ENCODE results near the gene UNC5B.
"Not testable (repeated sequence)": the region's sequence is repeated elsewhere in the genome, so short reads cannot be mapped to it uniquely, and the experiment has no call there.

The UNC5B gene

GRCh38 chr10:71209731-71210541 is 2.4 kb upstream of the UNC5B start:
- no peak for DNase-seq (ENCODE audit: low spot score)

DNA sequence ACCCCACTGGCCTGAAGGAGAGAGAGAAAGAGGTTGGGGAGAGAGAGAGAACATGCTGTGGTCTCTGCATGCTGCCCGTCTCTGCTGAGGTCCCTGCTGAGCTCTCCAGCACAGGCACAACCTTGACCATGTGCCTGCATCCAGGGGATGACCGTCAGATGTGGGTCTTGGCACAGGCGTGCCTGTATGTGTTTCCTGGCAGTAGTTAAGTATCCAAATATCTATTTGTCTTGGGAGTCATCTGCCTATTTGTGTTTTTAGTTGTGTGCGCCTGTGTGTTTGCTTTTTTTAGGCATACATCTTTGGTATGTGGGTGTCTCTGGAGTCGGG is 1.9 kb upstream of the UNC5B start:
- no peak for DNase-seq (ENCODE audit: low spot score)

DNA sequence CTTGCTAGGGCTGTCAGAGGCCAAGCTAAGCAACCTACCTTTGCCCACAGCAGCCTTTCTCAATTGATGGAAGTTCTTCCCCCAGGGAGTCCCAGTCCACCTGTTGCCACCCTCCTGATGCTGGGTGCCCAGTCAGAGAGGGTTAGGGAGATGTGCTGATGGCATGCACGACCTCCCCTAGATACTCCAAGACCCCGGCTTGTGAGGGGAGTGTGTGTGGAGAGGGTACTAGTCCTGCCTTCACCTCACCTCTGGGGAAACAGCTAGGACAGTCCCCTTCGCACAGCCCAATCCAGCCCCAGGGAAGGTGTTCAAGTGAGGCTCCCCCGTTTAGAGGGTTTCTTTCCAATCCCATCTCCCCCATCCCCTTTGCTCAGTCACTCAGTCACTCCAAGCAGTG is 1.3 kb upstream of the UNC5B start:
- no peak for DNase-seq (ENCODE audit: low spot score)

DNA sequence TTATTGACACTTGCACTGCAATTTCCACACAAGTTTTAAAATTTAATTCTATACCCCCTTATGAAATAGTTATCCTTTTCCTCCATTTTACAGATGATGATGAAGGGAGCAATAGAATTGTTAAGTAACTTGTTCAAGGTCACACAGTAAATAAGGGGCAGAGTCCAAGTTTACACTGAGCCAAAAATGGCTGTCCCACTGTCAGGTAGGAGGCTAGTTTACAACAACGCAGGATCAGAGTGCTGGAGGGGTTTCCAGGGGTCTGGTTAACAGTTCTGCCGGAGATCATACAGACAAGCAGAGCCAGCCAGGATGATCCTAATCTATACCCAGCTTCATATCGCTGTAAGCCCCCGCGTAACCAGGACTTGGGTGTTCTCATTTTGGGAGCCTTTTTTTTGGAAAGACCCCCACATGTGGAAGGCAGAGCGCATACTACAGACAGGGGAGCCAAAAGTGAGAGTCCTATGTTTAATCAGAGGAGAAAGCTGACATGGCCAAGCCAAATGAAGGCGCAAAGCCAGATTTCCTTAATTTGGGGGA is 524 bp upstream of the UNC5B start:
- no peak for DNase-seq (ENCODE audit: low spot score)

- peak; percentile 45 for DNase-seq (ENCODE audit: low spot score)
These were observed 804 bp downstream of the UNC5B start for GRCh38 chr10:71213127-71213621.

DNA sequence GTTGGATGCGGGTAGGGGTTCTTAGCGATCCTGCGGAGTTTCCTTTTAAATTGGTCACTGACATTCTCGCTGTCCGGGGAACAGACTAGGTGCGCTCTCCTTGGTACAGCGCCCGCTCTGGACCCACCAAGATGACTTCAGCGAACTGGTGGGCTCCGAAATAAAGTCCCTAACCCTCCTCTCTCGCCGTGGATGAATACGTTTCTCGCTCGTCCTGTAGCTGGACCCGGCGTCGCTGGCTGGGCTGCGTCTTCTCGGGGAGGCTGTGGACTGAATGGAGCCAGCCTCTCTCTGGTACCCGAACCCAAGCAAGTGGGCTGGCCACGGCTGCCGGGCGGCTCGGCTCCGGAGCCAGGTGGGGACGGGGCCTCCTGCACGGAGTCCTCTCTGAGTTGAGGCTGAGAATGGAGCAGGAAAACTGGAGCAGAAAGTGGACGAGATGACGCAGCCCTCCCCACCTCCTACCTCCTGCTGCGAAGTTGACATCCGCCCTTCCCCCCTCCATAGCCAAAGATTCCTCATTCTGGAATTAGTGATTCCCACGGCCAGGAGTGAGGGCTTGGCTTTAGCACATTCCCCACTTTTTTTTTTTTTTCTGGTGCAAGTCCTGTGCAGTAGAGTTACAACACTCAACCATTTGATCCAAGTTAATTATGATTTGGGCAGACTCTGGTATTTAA is 1.5 kb downstream of the UNC5B start:
- DNase-seq (ENCODE audit: low spot score): peak; percentile 81

- no peak for DNase-seq (ENCODE audit: low spot score)
These were observed 2.5 kb downstream of the UNC5B start for GRCh38 chr10:71214641-71215559.

GRCh38 chr10:71216363-71216695 is 4.0 kb downstream of the UNC5B start:
- DNase-seq (ENCODE audit: low spot score): no peak

- DNase-seq (ENCODE audit: low spot score): no peak
These were observed 4.4 kb downstream of the UNC5B start for GRCh38 chr10:71216751-71217265.

- DNase-seq (ENCODE audit: low spot score): no peak
These were observed 5.1 kb downstream of the UNC5B start for GRCh38 chr10:71217266-71218045.

DNA sequence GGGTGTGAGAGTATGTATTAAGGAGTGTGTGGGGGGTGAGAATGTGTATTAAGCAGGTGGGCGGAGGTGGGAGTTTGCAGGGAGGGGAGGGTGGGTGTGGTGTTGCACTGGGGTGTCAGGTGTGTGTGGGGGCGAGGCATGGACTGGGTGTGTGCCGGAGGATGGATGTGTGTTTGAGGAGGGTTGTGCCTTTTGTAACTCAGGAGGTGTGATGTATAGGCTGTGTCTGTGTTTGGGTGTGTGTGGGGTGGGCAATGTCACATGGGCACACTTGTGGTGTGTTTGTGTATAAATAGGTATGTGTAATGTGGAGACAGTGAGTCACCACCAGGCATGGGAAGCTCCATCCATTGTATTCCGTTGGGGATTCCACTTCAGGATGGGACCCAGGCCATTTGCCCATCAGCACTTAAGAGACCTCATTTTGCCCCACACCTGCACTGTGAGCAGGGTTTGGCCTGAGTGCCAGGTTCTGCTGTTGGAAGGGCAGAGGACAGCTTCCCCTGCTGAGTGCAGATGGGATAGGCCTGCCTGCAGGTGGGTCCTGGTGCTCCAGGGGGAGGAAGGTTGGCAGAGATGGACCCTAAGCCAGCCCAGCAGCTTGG is 5.8 kb downstream of the UNC5B start:
- DNase-seq (ENCODE audit: low spot score): peak; percentile 46

DNA sequence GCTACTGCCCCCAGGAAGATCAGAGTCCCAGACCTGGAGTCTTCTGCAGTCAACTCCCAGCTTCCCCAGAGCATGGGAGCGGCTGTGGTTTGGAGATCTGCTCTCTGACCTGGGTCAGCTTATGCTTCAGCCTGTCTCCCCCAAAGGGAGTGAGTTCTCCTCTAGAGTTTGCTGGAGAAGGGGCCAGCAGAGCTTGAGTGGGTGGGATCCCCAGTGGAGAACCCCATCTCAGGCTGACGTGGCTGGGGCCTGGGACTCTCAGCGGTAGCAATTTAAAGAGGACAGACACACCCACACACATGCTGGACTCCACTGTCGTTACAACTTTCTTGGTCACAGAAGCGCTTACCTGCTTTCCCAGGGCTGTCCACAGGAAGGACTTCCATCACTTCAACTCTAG is 6.3 kb downstream of the UNC5B start:
- no peak for DNase-seq (ENCODE audit: low spot score)

DNA sequence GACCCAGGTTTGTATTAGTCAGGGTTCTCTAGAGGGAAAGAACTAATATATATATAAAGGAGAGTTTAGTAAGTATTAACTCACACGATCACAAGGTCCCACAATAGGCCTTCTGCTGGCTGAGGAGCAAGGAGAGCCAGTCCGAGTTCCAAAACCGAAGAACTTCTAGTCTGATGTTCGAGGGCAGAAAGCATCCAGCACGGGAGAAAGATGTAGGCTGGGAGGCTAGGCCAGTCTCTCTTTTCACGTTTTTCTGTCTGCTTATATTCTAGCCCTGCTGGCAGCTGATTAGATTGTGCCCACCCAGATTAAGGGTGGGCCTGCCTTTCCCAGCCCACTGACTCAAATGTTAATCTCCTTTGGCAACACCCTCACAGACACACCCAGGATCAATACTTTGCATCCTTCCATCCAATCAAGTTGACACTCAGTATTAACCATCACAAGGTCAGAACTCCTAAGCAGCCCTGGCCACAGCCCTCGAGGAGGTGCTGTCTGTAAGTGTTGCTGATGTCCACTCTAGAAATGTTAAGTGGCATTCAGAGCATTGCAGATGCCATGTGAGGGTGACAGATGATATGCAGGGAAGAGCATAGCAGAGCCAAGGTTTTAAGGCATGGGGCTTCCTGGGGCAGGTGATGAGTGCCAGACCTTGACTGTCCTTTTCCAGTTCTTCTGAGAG is 7.0 kb downstream of the UNC5B start:
- DNase-seq (ENCODE audit: low spot score): not testable (repeated sequence)

DNA sequence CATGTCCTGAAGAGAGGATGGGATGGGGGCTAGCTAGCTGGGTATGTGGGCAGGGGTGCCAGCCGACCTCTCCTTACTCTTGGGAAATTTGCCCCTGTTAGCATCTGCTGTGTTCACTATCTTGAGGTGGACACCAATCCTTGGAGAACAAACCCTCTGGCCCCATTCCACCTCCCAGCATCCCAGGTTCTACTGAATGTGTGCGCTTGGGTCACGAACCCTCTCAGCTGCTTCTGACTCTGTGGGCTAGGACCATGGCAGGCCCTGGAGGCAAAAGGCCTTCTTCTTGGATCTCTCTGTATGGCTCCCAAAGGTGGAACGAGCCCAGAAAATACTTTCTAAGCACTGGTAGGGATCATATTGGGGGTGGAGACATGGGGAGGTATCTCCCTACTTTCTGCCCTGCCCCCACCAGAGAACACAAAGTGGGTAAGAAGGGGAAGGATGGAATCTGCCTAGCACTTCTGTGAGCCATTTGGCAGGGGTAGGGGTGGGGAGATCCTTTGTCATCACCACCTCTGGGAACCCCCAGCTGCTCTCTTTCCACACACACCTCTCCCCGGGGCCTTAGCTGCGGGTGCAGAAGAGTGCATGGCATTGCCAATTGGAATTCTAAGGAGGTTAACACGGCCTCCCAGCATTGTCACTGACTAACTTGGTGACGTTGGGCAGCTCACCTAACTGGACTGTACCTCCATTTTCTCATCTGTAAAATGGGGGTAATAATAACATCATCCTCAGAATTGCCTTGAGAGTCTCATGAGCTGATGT is 7.7 kb downstream of the UNC5B start:
- DNase-seq (ENCODE audit: low spot score): no peak

GRCh38 chr10:71220689-71221540 is 8.5 kb downstream of the UNC5B start:
- no peak for DNase-seq (ENCODE audit: low spot score)

DNA sequence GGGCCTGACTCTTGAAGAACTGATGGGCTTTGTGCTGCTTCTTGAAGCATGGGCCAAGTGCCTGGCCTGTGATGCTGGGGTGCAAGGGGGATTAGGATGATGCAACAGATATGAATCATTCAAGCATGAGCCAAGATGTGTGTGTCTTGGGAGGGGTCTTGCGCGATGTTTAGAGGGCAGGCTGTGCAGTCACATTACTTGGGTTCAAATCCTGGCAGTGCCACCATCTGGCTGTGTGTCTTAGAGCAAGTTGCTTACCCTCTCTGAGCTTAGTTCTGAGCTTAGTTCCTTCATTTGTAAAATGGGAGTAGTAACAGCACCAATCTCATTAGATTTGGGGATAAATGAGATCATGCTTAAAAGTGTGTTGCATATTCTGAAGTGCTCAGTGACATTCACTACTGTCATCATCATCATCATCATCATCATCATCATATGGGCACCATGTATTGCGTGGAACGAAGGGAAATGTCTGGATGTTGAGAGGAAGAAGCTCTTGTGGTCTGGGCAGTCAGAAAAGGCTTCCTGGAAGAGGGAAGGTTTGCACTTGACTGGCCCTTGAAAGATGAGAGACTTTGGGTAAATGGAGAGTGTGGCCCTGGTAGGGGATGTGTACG is 9.3 kb downstream of the UNC5B start:
- DNase-seq (ENCODE audit: low spot score): no peak

GRCh38 chr10:71222601-71223346 is 10.4 kb downstream of the UNC5B start:
- DNase-seq (ENCODE audit: low spot score): peak; percentile 64

Data from AG08395 (cell line).